Right lobe of liver (tissue), 6 donors: Measurements from ENCODE around the gene DHCR24. TPM values are rescaled to one million over a fixed set of nuclear protein-coding genes. Genes with fewer than 3 reads are reported as not detected.

Experiments
- ATAC-seq, 4 donors: fragments of 200-7000 bp; cut with Tn5 transposase; one replicate each; pipeline ENCODE4 v1.9.1; 2020; ENCODE audit warnings: mild to moderate bottlenecking in 4 of 4, moderate library complexity in 4 of 4
- DNase-seq, 3 donors: peaks; one replicate each; pipeline ENCODE4 v3.0.0-alpha.2; 2020
- H3K27ac ChIP-seq, 3 donors: fragments of 200-600 bp; one replicate each; pipeline ENCODE4 v1.8.0; 2022
- H3K27me3 ChIP-seq, 2 donors: fragments of 200-600 bp; one replicate each; pipeline ENCODE4 v1.8.0; 2022
- H3K36me3 ChIP-seq, 4 donors: fragments of 200-600 bp; sonication (generic) in 1 of 4; one replicate each; pipeline versions ENCODE4 v1.5.1 to v1.8.0; 2017 to 2022; ENCODE audit warnings: control low read depth in 1 of 4
- H3K4me1 ChIP-seq, 4 donors: fragments of 200-600 bp; sonication (generic) in 1 of 4; one replicate each; pipeline versions ENCODE4 v1.5.1 to v1.8.0; 2017 to 2022; ENCODE audit warnings: control low read depth in 1 of 4
- H3K4me3 ChIP-seq, 3 donors: fragments of 200-600 bp; one replicate each; pipeline ENCODE4 v1.8.0; 2022
- H3K9me3 ChIP-seq, 4 donors: fragments of 200-600 bp; sonication (generic) in 1 of 4; one replicate each; pipeline versions ENCODE4 v1.5.1 to v1.8.0; 2017 to 2022; ENCODE audit warnings: control low read depth in 1 of 4
- POLR2A ChIP-seq: fragments of 450-650 bp; IDR thresholded peaks from one replicate; pipeline ENCODE4 v1.6.1; 2017; ENCODE audit warnings: antibody characterized with exemption, mild to moderate bottlenecking
- WGBS: methylation state at CpG from one replicate; pipeline ENCODE4 v1.1.6; 2018; ENCODE audit warnings: low coverage, low lambda C conversion rate; ENCODE audit not compliant: insufficient coverage; ENCODE audit errors: missing lambda C conversion rate; 5-methylcytosine and 5-hydroxymethylcytosine counted together
- intact Hi-C, 2 donors: fragments of 100-400 bp; cut with DNase I; formaldehyde crosslinking; loops; one replicate each; pipeline versions ENCODE4 v1.11.2 to v1.14.1; 2022
- total RNA-seq, 6 experiments: library from RNA; depleted of rRNA in 2 of 6; stranded (reverse); fragments of >200 nt in 2 of 6; fragmentation: NEBNext Ultra II Directional in 3 of 6; extraction: Animal tissue kit (Norgen Biotek cat#: 25700) in 3 of 6; gene quantifications; one replicate each; pipeline versions ENCODE4 v1.1.0 to v1.2.4, GENCODE V29; 2016 to 2023
- TF ChIP-seq, protein P1 (sequence below), 4 donors: fragments of 200-600 bp in 3 of 4; fragments of 450-650 bp in 1 of 4; IDR thresholded peaks; one replicate each; pipeline versions ENCODE4 v1.5.1 to v1.8.0; 2016 to 2022; ENCODE audit warnings: antibody characterized with exemption in 4 of 4, mild to moderate bottlenecking in 2 of 4
- donor health status: DM: no; HTN: yes; CAD: no.
- donor health status: DM: no; HTN: no; CAD: no.
- donor health status: DM: no; HTN: no; CAD: no.
- donor health status: DM: no; HTN: yes; CAD: no.
- donor health status: DM: no; HTN: yes; CAD: no.

Gene DHCR24
- total RNA-seq, 6 experiments from 2014 or later: 319 to 1,976 (median 596) TPM

DNA sequence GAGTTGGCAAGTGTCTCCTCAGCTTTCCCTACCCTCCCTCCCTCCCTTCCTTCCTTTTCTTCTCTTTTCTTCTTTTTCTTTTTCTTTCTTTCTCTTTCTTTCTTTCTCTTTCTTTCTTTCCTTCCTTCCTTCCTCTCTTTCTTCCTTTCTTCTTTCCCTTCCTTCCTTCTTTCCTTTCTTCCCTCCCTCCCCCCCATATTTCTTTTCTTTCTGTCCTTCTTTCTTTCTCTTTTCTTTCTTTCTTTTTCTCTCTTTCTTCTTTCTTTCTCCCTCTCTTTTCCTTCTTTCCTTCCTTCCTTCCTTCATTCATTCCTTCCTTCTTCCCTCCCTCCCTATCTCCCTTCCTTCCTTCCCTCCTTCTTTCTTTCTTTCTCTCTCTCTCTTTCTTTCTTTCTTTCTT is 67.3 kb downstream of the DHCR24 start:
- peaks cover 0 to 5% (median 2%) of the 10 kb centered on the region in 4 donors for H3K9me3 ChIP-seq
- no peak for ATAC-seq

DNA sequence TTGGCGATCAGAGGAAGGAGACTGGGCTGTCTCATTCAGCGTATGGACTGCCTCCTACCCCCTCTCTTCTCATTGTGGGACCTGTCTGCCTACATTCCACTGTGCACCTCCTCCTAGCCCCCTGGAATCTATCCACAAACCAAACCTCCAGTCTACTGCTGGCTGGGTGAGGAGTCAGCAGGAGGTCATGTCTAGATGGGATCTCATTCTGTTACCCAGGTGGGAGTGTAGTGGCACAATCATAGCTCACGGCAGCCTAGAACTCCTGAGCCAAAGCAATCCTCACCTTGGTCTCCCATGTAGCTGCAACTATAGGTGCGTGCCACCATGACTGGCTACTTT is 67.8 kb downstream of the DHCR24 start:
- ATAC-seq: no peak
- intact Hi-C loops: loop anchor here (10.0 kb wide), 1 partner anchor 144 kb away; no protein-coding TSS in a partner anchor
- TF ChIP-seq POLR2A: no peak
- TF ChIP-seq, protein P1, sequence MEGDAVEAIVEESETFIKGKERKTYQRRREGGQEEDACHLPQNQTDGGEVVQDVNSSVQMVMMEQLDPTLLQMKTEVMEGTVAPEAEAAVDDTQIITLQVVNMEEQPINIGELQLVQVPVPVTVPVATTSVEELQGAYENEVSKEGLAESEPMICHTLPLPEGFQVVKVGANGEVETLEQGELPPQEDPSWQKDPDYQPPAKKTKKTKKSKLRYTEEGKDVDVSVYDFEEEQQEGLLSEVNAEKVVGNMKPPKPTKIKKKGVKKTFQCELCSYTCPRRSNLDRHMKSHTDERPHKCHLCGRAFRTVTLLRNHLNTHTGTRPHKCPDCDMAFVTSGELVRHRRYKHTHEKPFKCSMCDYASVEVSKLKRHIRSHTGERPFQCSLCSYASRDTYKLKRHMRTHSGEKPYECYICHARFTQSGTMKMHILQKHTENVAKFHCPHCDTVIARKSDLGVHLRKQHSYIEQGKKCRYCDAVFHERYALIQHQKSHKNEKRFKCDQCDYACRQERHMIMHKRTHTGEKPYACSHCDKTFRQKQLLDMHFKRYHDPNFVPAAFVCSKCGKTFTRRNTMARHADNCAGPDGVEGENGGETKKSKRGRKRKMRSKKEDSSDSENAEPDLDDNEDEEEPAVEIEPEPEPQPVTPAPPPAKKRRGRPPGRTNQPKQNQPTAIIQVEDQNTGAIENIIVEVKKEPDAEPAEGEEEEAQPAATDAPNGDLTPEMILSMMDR (IDR thresholded peaks at IDR 0.05): no peak
- H3K36me3 ChIP-seq: no peaks in the 10 kb centered on the region
- H3K27me3 ChIP-seq: no peaks in the 10 kb centered on the region
- H3K27ac ChIP-seq: no peak overlapping the region
- no peaks in the 10 kb centered on the region for H3K4me1 ChIP-seq
- H3K4me3 ChIP-seq: no peak overlapping the region
- no CpG with 5 or more reads among the region's 4 CpGs for WGBS
- no peak for DNase-seq
- H3K9me3 ChIP-seq: peaks cover 0 to 5% (median 2%) of the 10 kb centered on the region in 4 donors

More for the DNA sequence above, 67.3 kb downstream of the DHCR24 start:
- Histone ChIP-seq H3K4me3 (no peak overlapping the region), H3K27me3 (no peaks in the 10 kb centered on the region), H3K36me3 (no peaks in the 10 kb centered on the region), H3K4me1 (no peaks in the 10 kb centered on the region), H3K27ac (no peak overlapping the region)
- DNase-seq: no peak
- intact Hi-C loops: loop anchor here (10.0 kb wide), 1 partner anchor 145 kb away; no protein-coding TSS in a partner anchor
- TF ChIP-seq, protein P1 (IDR thresholded peaks at IDR 0.05): no peak
- no peak for TF ChIP-seq POLR2A

DNA sequence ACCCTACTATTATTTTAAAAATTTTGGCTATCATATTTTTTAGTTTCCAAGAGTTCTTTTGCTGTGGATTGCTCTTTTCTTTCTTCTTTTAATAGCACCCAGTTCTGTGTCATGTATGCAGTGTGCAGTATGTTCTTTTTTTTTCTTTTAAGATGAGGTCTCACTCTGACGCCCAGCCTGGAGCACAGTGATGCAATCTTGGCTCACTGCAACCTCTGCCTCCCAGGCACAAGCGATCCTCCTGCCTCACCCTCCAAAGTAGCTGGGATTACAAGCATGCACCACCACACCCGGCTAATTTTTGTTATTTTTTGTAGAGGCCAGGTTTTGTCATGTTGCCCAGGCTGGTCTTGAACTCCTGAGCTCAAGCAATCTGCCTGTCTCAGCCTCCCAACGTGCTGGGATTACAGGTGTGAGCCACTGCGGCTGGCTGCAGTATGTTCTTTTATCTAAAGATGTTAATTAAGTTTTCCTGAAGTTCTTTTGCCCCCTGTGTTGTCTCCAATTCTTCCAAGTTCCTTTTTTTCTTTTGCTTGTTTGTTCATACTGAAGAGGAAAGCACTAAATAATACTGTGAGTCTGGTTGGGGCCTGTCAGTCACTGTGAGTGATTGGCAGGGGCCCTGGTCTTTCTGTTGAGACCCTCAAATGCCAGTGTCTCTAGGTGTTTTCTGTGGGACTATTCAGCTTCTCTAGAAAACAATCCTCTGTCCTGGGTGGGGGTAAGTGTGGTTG is 68.4 kb downstream of the DHCR24 start:
- peaks cover 0 to 3% (median under 1%) of the 10 kb centered on the region in 4 donors for H3K9me3 ChIP-seq
- no peak for ATAC-seq
- H3K4me1 ChIP-seq: no peaks in the 10 kb centered on the region
- H3K27me3 ChIP-seq: no peaks in the 10 kb centered on the region
- WGBS: 63% methylated on average over 5 of the region's 5 CpGs
- no peak overlapping the region for H3K4me3 ChIP-seq
- DNase-seq: no peak
- intact Hi-C loops: loop anchor here (10.0 kb wide), 1 partner anchor 144 kb away; no protein-coding TSS in a partner anchor
- H3K27ac ChIP-seq: no peak overlapping the region
- TF ChIP-seq, protein P1 (IDR thresholded peaks at IDR 0.05): no peak
- TF ChIP-seq POLR2A: no peak
- no peaks in the 10 kb centered on the region for H3K36me3 ChIP-seq

DNA sequence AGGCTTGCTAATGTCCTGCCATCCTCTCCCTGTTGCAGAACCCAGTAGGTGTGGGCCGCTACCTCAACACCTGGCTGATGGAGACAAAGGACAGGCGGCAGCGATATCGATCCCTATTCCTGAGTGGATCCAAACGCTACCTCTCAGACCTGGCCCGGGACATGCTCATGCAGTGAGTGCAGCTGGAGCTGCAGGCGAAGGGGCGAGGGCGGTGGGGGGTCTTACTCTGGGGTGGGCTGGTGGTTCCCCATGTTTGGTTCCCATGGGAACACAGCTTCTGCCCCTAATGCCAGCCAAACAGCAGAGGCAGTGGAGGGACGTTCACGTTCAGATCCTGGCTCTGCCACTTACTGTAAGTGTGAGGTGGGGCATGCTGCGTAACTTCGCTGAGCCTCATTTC is 70.0 kb downstream of the DHCR24 start:
- Histone ChIP-seq H3K9me3 (no peaks in the 10 kb centered on the region), H3K27me3 (no peaks in the 10 kb centered on the region), H3K36me3 (no peaks in the 10 kb centered on the region), H3K27ac (no peak overlapping the region), H3K4me3 (no peak overlapping the region), H3K4me1 (no peaks in the 10 kb centered on the region)
- intact Hi-C loops: loop anchor here (10.0 kb wide), 1 partner anchor 142 kb away; no protein-coding TSS in a partner anchor
- no peak for TF ChIP-seq POLR2A
- TF ChIP-seq, protein P1 (IDR thresholded peaks at IDR 0.05): no peak
- 72% methylated on average over 3 of the region's 13 CpGs for WGBS
- no peak for DNase-seq
- no peak for ATAC-seq
